ENCODE results near the gene CCDC120.

DNA sequence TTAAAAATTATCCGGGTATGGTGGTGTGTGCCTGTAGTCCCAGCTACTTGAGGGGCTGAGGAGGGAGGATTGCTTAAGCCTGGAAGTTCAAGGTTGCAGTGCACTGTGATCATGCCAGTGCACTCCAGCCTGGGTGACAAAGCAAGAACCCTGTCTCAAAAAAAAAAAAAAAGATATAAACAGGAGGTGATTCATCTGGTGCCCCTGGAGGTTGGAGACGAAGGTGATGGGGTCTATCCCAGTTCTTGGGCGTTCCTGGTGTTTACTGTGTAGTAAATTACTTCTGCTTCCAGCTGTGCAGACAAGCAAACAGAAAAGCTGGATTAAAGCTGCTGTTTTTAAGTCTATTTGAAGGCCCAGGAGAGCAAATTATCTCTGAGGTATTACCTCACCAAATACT is 44.8 kb downstream of the CCDC120 start:
- no peak for TF ChIP-seq GATA2 (IDR thresholded peaks at IDR 0.05; ENCODE audit: low read depth, low read length)
- no peak for TF ChIP-seq GATA3 (IDR thresholded peaks at IDR 0.05; ENCODE audit: low read depth, low read length)

Measured in SH-SY5Y (cell line).